ENCODE measurements around the gene ATP8B4.

GRCh38 chr15:49962044-49962602 lies 156.9 kb downstream of the ATP8B4 start:
- TF ChIP-seq CTCF (IDR thresholded peaks at IDR 0.05) (no peak), POLR2AphosphoS5 (IDR thresholded peaks at IDR 0.05) (no peak), POLR2A (IDR thresholded peaks at IDR 0.05) (no peak), EP300 (IDR thresholded peaks at IDR 0.05) (no peak)
